ENCODE data around the gene GBF1. TPM values are rescaled to one million over a fixed set of nuclear protein-coding genes. Genes with fewer than 3 reads are reported as not detected.

The GBF1 gene
- total RNA-seq, 4 donors from 2014 or later, result 73.4 to 98.5 (median 95.8) TPM

GRCh38 chr10:102379383-102379782 is 134.1 kb downstream of the GBF1 start:
- DNase-seq, result no peak
- peaks cover 0 to 88% (median 0%) of the 10 kb centered on the region in 3 donors for H3K36me3 ChIP-seq
- no peak for TF ChIP-seq POLR2A (IDR thresholded peaks at IDR 0.05)
- TF ChIP-seq, protein P1, sequence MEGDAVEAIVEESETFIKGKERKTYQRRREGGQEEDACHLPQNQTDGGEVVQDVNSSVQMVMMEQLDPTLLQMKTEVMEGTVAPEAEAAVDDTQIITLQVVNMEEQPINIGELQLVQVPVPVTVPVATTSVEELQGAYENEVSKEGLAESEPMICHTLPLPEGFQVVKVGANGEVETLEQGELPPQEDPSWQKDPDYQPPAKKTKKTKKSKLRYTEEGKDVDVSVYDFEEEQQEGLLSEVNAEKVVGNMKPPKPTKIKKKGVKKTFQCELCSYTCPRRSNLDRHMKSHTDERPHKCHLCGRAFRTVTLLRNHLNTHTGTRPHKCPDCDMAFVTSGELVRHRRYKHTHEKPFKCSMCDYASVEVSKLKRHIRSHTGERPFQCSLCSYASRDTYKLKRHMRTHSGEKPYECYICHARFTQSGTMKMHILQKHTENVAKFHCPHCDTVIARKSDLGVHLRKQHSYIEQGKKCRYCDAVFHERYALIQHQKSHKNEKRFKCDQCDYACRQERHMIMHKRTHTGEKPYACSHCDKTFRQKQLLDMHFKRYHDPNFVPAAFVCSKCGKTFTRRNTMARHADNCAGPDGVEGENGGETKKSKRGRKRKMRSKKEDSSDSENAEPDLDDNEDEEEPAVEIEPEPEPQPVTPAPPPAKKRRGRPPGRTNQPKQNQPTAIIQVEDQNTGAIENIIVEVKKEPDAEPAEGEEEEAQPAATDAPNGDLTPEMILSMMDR (IDR thresholded peaks at IDR 0.05), result no peak

GRCh38 chr10:102381983-102382382 is 136.7 kb downstream of the GBF1 start:
- peaks cover 0 to 62% (median 0%) of the 10 kb centered on the region in 3 donors for H3K36me3 ChIP-seq
- no peak overlapping the region for H3K4me3 ChIP-seq
- no peaks in the 10 kb centered on the region for H3K9me3 ChIP-seq
- no peaks in the 10 kb centered on the region for H3K4me1 ChIP-seq
- DNase-seq, result no peak
- H3K27ac ChIP-seq, result no peak overlapping the region
- no peaks in the 10 kb centered on the region for H3K27me3 ChIP-seq
- TF ChIP-seq, protein P1 (IDR thresholded peaks at IDR 0.05), result no peak
- no peak for TF ChIP-seq POLR2A (IDR thresholded peaks at IDR 0.05)

More at GRCh38 chr10:102379383-102379782, 134.1 kb downstream of the GBF1 start:
- Histone ChIP-seq H3K9me3 (no peaks in the 10 kb centered on the region), H3K4me3 (no peak overlapping the region), H3K27ac (no peak overlapping the region), H3K27me3 (no peaks in the 10 kb centered on the region), H3K4me1 (no peaks in the 10 kb centered on the region)

DNA sequence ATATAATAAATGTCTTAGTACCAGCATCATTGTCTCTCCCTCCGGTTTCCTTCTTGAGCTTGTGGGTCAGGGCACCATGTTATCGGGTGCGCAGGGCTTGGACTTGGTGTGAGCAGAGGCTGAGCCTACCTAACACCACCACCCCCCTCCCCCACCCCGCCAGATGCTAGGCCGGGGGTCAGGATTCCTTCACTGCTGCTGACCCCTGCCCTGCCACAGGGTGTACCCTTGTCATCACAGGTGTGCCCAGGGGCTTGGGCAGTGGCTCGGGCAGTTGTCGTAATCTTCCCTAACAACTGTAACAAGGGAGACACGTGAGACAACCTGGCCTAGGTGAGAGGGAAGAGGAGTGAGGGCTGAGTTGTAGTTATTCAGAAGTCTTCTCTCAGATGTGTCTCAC is 137.5 kb downstream of the GBF1 start:
- Histone ChIP-seq H3K9me3 (no peaks in the 10 kb centered on the region), H3K36me3 (peaks cover 0 to 53% (median 0%) of the 10 kb centered on the region in 3 donors), H3K4me3 (no peak overlapping the region), H3K4me1 (no peaks in the 10 kb centered on the region), H3K27ac (no peak overlapping the region), H3K27me3 (no peaks in the 10 kb centered on the region)
- no peak for TF ChIP-seq POLR2A (IDR thresholded peaks at IDR 0.05)
- TF ChIP-seq, protein P1 (IDR thresholded peaks at IDR 0.05), result no peak
- DNase-seq, result no peak

- no peaks in the 10 kb centered on the region for H3K4me1 ChIP-seq
- H3K27ac ChIP-seq, result no peak overlapping the region
- H3K4me3 ChIP-seq, result no peak overlapping the region
- DNase-seq, result no peak
- no peak for TF ChIP-seq POLR2A (IDR thresholded peaks at IDR 0.05)
- TF ChIP-seq, protein P1 (IDR thresholded peaks at IDR 0.05), result peak in 1 of 6 experiments; percentile 9
- no peaks in the 10 kb centered on the region for H3K27me3 ChIP-seq
- H3K9me3 ChIP-seq, result no peaks in the 10 kb centered on the region
- H3K36me3 ChIP-seq, result peaks cover 0 to 41% (median 0%) of the 10 kb centered on the region in 3 donors
These were observed 138.7 kb downstream of the GBF1 start for GRCh38 chr10:102384053-102384452.

GRCh38 chr10:102384606-102385429 is 139.5 kb downstream of the GBF1 start:
- Histone ChIP-seq H3K9me3 (no peaks in the 10 kb centered on the region), H3K36me3 (peaks cover 0 to 33% (median 0%) of the 10 kb centered on the region in 3 donors), H3K4me1 (no peaks in the 10 kb centered on the region), H3K4me3 (no peak overlapping the region), H3K27ac (no peak overlapping the region), H3K27me3 (no peaks in the 10 kb centered on the region)
- TF ChIP-seq POLR2A (IDR thresholded peaks at IDR 0.05), result no peak
- TF ChIP-seq, protein P1 (IDR thresholded peaks at IDR 0.05), result no peak
- no peak for DNase-seq

Data from Peyer's patch (tissue), 4 donors.